HG03457 (cell line): ENCODE results near the gene SDK2.

Source experiments
- ATAC-seq: cut with Tn5 transposase; IDR thresholded peaks from one replicate; pipeline ENCODE4 v1.9.1; 2021; ENCODE audit warnings: moderate number of reproducible peaks; ENCODE audit not compliant: unreplicated experiment

The SDK2 gene

GRCh38 chr17:73561111-73561510 lies 83.1 kb downstream of the SDK2 start:
- ATAC-seq = no peak

DNA sequence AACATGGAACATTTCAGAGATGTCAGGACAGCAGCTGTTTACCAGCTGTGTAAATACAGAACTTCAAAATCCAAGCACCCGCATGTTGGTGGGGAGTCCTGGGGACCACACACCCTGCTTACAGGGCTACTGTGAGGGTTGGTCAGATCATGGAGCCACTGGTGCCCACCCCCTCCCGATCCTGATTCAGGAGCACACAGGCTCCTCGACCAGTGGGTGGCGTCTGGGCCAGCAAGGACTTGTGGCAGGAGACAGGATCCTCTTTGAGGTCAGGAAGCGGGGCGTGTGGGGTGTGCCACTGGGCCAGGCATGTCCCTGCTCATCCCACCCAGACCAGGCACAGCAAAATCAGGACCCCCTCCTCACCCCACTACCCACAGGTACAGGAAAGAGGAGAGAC lies 83.6 kb downstream of the SDK2 start:
- ATAC-seq = no peak

- no peak for ATAC-seq
Measured at GRCh38 chr17:73559532-73559931, 84.7 kb downstream of the SDK2 start.

DNA sequence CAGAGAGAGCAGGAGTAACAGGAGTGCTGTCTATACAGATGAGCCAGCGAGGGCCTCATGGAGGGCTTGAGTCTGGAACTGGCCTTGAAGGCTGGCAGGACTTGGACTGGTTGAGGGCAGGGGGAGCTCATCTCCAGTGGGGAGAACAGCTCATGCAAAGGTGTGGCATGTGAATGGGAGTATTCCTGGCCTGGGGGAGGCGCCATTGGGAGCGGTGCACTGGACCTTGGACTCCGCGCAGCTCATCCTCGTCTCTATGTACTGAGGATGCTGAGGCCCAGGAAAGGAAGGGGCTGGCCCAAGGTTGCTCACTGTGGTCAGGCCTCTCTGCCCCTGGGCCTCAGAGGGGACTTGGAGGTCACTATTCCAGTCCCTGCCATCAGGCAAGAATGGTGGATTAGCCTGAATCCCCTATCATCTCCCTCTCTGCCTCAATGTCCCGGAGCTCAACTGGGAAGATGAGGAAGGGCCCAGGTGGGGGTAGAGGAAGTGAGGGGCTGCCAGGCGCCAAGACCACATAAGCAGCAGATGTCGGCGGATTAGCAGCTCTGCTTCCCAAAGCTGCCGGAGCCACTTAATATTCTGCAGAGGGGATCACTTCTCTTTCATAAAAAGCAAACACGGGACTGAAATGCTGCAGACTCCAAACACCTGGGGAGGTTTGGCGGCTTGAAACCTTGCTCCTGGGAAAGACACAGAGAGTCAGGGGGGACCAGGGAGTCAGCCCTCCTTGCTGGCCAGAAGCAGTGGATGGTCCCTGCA lies 88.9 kb downstream of the SDK2 start:
- ATAC-seq = no peak

DNA sequence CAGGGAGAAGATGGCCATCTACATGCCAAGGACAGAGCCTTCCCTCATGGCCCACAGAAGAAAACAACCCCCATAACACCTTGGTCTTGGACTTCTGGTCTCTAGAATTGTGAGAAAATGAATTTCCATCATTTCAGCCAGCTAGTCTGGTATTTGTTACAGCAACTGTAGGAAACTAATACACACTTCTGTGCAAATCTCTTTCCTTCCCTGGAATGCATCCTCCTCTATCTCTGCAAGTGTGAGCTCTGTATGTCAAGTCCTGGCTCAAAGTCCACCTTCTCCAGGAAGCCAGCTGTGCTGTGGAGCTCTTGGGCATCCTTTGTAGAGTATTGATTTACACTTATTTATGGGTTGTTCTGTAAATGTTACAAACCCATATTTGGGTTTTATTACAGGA lies 89.7 kb downstream of the SDK2 start:
- no peak for ATAC-seq

- ATAC-seq = no peak
Measured at GRCh38 chr17:73553311-73553710, 90.9 kb downstream of the SDK2 start.

DNA sequence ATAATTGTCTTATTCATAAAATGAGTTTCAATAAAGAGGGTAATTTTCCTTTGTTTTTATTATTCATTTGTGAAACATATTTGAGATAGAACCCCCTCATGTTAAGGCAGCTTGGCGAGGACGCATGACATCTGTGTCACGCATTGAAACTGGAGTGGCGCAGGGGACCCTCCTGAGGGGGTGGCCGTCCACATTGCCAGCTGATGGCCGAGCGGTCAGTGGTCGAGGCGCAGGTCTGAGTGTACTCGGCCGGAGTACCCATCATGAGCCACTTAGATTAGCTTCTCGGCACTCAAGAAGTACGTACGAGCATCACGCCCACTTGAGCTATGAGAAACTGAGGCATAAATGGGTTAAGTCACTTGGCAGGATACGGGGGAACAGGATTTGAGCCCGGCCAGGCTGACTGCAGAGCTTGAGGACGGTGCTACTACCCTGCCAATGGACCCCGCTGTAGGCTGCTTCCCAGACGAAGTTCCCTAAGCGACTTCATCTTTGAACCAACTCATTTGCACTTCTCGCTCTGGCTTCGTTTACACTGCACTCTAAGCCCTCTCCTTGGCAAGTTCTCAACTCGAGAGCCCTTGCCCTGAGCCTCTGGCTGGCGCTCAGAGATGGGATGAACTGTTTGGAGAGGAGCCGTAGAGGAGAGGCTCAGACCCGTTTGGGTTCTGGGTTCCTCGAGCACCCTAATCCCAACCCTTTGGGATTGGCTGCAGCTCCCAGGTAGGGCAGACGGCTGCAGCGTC lies 91.8 kb downstream of the SDK2 start:
- no peak for ATAC-seq

DNA sequence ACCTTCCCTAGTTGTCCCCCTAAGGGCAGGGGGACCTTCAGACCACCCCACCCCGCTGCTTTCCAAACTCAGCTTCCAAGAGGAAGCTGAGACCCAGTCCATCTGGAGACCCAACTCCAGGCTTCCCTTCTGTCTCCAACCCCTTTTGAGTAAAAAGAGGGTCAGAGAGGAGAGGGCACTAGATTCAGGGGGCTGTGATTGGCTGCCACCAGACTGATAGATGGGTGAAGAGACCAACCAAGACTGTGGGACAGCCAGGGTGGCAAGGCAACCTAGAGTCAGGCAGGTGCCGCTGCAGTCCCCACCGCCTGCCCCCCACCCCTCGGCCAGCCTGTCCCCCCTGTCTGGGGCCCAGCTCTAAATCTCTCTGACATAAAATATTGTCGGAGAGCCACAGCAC lies 92.5 kb downstream of the SDK2 start:
- no peak for ATAC-seq

DNA sequence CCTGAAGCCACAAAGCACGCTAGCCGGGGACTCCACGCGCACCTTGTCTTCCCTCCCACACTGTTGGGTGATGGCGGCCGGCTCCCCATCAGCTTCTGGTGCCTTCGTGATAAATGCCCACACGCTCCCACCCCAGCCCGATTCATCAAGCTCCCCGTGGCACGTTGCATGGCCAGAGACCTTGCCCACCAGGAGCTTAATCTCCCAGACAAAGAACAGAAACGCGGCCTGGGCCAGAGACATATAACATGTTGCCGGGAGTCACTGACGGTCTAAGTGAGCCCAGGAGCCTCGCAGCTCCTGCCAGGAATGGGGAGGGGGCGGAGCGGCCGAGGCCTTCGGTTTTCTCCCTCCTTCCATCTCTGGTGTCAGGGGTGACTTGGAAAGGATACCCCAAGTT lies 93.1 kb downstream of the SDK2 start:
- no peak for ATAC-seq

DNA sequence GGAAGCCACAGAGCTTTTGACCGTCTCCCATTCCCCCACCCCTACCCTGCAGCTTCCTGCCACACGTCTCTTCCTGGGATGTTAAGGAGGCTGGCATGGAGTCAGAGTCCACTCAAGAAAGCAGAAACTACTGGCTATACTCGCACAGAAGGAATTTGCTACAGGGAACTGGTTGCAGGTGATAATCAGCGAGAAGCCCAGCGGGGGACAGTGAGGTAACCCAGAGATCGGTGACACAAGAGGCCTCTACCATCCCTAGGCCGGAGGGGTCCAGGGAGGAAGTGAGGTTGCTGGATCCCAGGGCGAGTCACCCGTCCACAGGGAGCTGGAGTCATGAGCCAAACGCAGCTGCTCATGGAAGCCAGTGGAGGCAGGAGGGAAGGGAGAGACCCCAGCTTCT lies 93.7 kb downstream of the SDK2 start:
- ATAC-seq = no peak

GRCh38 chr17:73549841-73550430 lies 94.3 kb downstream of the SDK2 start:
- ATAC-seq = no peak

DNA sequence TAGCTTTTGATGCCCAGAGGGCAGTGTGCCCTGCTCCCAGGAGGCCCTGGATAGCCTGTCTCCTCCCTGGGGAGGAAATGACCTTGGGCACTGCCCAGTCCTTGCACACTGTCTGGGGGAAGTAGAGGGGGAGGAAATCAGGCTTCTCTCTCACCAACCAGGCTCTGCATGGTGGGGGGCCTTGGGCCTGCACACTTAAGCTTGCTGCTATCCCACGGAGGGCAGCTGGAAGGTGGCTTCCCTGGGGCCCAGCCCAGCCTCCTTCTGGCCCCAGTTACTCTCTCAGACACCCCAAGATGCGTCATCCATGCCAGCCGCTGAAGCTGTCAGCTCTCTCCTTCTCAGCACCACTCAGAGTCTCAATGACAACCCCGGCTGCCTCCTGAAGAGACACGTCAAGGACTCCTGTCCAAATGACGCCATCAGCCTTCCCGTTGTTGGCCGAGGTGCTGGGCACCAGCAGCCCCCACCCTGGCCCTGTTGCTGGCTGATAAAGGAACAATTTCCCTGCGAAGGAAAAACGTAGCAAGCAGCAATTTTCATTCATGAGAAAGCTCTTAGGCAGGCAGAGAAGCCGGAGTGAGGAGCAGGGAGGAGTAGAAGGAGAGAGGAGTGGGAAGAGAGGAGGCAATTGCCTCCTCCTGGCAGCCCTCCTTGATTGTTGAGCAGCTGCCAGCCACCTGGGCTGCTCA lies 95.5 kb downstream of the SDK2 start:
- ATAC-seq = no peak

DNA sequence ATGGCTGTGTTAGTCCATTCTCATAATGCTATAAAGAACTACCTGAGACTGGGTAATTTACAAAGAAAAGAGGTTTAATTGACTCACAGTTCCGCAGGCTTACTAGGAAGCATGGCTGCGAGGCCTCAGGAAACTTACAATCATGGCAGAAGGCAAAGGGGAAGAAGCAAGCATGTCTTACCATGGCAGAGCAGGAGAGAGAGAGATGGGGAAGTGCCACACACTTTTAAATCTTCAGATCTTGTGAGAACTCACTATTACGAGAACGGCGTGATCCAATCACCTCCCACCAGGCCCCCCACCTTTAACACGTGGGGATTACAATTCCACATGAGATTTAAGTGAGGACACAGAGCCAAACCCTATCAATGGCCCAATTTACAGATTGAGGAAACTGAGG lies 96.5 kb downstream of the SDK2 start:
- no peak for ATAC-seq

GRCh38 chr17:73546770-73547536 lies 97.3 kb downstream of the SDK2 start:
- no peak for ATAC-seq

DNA sequence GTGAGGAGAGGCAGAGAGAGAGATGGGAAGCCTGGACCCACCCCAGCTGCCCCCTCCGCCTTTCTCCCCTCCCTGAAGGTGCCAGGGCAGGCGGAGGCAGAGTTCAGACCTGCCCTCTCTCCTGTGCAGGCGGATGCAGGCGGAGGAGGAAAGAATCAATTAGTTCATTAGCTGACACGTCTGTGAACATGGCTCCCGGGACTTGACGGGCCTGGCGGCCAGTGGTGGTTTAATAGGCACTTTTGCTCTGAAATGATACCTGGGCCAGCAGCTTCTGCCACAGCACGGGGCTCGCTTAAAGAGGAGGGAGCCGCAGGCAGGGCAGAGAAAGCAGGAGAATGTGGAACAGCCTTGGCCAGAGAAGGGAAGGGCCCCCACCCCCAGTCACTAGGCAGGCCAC lies 98.1 kb downstream of the SDK2 start:
- ATAC-seq = no peak

- no peak for ATAC-seq
Measured at GRCh38 chr17:73545109-73546032, 98.9 kb downstream of the SDK2 start.

DNA sequence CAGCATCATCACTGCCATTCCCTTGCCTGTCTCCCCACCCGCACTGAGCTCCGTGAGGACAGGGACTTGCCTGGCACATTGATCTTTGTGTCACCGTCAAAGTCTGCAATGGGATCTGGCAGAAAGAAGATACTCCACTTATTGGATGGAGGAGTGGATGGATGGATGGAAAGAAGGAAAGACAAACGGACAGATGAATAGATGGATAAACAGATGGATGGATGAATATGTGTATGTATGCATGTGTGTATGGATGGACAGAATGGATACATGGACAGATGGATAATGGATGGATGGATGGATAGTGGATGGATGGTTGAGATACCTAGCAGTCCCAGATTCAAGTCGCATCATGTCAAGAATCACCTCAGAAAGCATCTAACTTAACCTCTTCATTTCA lies 99.9 kb downstream of the SDK2 start:
- ATAC-seq = no peak

GRCh38 chr17:73542323-73542722 lies 101.9 kb downstream of the SDK2 start:
- ATAC-seq = no peak

- ATAC-seq = no peak
Measured at GRCh38 chr17:73541561-73541981, 102.7 kb downstream of the SDK2 start.

- no peak for ATAC-seq
Measured at GRCh38 chr17:73541111-73541510, 103.1 kb downstream of the SDK2 start.
